HG02798 (cell line): ENCODE results near the gene BAD.

Experiments used
- ATAC-seq: cut with Tn5 transposase; IDR thresholded peaks from one replicate; pipeline ENCODE4 v1.9.1; 2021; ENCODE audit warnings: mild to moderate bottlenecking; ENCODE audit not compliant: unreplicated experiment, poor library complexity

Gene BAD

GRCh38 chr11:64220798-64221197 is 63.7 kb downstream of the BAD start:
- ATAC-seq, result no peak

GRCh38 chr11:64220271-64220670 is 64.2 kb downstream of the BAD start:
- no peak for ATAC-seq
